OCI-LY1 (cell line): Measurements from ENCODE around the gene CACNA1B.

ENCODE experiments used
- CTCF ChIP-seq: fragments of 200-600 bp; sonication (generic), shearing (Covaris generic); IDR thresholded peaks from 2 replicates; pipeline ENCODE4 v1.5.1; 2017; ENCODE audit warnings: mild to moderate bottlenecking, antibody characterized with exemption, low read length, moderate library complexity, mixed read lengths
- EZH2 ChIP-seq: fragments of 200-600 bp; sonication (generic), shearing (Covaris generic); IDR thresholded peaks from 2 replicates; pipeline ENCODE4 v1.8.0; 2017; ENCODE audit warnings: borderline replicate concordance, mixed run types, mild to moderate bottlenecking, antibody characterized with exemption, low read length, moderate library complexity, mixed read lengths

DNA sequence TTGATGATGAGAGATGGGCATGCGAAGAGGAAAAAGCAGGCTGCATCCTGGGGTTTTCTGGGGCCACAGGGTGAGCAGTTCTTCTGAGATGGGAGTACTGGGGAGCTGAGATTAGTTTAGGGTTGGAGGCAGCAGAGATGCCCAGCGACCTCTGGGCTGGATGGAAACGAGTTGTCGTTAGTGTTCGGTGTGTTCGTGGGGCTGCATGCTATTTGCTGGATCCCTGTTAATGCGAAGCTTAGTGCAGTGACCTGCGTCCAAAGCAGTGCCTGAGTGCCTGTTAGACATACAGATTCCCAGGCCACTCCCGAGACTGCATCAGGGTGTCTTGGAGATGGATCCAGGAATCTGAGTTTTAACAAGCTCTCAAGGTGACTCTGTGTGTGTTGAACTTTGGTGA is 201.3 kb downstream of the CACNA1B start:
- TF ChIP-seq CTCF = no peak
- no peak for TF ChIP-seq EZH2
